HFF-Myc (cell line): ENCODE data around the gene ZIC1.

Experiments used
- DNase-seq: peaks from one replicate; pipeline ENCODE4 v3.0.0-alpha.2; 2011; ENCODE audit warnings: low read depth; ENCODE audit errors: extremely low read depth
- H3K4me3 ChIP-seq: replicated peaks from 2 replicates; pipeline ENCODE4 v1.5.1; 2011; ENCODE audit warnings: low read depth, mild to moderate bottlenecking, control low read depth, low read length
- TF ChIP-seq, protein P1 (sequence below): IDR thresholded peaks from 2 replicates; pipeline ENCODE4 v1.5.1; 2012; ENCODE audit warnings: mild to moderate bottlenecking, low read depth, low read length, control low read depth; ENCODE audit errors: missing control alignments

The ZIC1 gene

DNA sequence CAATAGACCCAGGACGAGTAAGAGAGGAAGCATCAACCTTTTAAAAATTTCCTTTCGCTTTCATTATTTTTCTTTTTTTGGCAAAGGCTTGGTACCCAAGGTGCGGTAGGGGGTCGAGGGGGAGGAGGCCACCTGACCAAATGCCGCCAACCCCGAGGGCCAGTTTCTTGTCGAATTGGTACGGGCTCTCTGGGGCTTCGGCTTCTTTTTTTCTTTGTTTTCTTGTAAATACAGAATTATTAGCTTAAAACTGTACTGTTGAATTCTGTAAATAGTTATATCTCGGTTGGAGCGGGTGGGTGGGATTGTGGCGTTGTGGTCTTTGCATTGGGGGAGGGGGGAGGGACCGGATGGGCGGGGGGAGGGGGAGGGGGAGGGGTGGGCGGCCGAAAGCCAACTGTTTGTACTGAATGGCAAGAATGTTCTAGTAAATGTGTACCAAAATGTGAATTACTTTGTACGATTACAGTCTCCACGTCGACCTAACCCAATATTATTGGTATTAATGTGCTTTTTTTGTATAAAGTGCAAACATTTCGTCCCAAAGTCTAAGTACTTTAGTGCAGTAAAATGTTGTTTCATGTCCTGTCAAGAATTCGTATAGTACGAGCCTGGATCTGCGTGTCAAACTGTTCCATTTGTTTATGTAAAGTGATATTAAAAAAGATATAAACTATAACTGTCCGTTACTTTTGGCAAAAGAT is 4.7 kb downstream of the ZIC1 start:
- H3K4me3 ChIP-seq: no peak overlapping the region
- DNase-seq: no peak
- TF ChIP-seq, protein P1, sequence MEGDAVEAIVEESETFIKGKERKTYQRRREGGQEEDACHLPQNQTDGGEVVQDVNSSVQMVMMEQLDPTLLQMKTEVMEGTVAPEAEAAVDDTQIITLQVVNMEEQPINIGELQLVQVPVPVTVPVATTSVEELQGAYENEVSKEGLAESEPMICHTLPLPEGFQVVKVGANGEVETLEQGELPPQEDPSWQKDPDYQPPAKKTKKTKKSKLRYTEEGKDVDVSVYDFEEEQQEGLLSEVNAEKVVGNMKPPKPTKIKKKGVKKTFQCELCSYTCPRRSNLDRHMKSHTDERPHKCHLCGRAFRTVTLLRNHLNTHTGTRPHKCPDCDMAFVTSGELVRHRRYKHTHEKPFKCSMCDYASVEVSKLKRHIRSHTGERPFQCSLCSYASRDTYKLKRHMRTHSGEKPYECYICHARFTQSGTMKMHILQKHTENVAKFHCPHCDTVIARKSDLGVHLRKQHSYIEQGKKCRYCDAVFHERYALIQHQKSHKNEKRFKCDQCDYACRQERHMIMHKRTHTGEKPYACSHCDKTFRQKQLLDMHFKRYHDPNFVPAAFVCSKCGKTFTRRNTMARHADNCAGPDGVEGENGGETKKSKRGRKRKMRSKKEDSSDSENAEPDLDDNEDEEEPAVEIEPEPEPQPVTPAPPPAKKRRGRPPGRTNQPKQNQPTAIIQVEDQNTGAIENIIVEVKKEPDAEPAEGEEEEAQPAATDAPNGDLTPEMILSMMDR: no peak

DNA sequence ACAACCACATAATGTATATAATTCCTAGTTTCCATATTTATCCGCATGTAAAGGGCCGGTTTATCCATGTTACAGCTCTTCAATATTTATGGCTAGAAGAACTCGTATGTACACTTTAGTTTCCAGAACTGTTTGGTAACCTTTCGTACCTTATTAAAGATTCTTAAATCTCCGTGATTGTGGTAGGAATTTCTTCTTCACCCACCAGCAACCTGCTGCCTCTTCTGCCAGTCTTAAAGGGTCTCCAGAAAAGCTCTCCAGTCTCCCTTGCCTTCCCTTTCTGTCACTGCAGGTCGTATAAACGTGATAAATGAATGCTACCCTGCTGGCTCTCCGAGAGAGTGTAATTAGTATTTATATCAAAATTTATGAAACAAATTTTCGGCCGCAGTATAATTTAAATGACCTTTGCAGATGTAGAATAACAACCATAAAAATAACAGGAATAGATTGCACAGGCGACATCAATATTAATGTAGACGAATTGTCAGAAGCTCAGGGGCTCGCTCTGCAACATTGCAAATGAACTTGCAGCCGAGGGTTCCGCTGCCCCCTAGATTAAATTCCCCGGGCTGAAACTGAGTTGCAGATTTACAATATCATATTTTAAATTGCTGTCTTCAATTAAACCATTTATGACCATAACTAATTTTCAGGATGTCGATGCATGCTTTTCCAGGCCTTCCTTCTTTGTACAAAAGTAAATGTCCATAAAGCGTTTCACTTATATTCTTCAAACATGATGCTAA is 5.4 kb downstream of the ZIC1 start:
- H3K4me3 ChIP-seq: no peak overlapping the region

DNA sequence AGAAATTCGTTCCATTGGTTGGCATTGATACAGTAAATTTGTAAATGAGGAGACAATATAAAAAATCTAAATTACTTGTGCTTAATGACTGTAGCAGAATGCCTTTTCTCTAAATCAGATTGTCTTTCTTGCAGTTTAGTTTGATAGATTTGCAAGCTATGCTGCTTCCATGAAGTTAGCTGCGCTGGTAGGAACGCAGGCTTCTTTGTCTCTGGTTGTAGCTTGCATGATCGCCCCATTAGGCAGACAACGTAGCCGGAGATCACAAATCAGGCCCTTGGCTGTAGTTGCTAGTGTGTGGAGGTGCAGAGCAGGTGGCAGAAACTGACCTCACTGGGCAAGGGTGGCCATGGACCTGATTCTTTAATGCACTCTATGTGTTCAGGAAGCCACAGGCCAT is 6.1 kb downstream of the ZIC1 start:
- H3K4me3 ChIP-seq: no peak overlapping the region
- TF ChIP-seq, protein P1: no peak
- DNase-seq: no peak

More for the DNA sequence above, 5.4 kb downstream of the ZIC1 start:
- TF ChIP-seq, protein P1: no peak
- no peak for DNase-seq

DNA sequence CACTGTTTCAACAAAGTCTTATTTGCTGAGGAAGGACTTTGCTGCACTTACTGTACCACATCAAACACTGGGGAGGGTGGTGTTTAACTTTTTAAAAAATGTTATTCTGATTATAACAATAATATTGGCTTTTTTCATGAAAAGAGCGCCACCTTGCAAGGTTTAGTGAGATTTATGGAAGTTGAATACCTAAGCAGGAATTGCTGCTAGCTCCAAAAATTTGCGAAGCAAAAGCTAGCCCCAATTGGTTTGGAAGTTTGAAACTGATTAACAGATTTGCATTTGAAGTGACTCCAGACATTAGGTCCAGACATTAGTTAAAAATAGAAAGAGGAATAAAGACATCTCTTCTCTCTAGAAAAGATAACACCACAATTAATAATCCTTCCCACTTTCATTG is 6.7 kb downstream of the ZIC1 start:
- TF ChIP-seq, protein P1: no peak
- H3K4me3 ChIP-seq: no peak overlapping the region
- no peak for DNase-seq

DNA sequence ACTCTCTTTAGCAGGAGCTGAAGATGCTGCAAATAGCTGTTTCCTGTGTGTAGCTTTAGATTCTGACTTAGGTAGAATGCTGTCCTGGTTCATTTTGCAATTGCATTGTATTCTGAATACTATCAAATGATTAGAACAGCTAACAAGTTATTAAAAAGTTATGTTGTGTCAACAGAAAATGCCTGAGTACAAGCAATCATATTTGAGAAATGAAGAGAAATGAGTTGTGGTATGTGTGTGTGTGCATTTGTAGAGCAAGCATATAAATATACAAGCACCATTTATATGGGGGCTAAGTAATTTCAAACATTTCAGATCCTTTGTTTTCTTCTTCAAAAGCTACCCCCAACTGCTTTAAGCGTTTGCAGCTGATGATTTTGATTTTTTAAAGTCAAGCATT is 7.8 kb downstream of the ZIC1 start:
- DNase-seq: no peak
- no peak overlapping the region for H3K4me3 ChIP-seq
- TF ChIP-seq, protein P1: no peak

DNA sequence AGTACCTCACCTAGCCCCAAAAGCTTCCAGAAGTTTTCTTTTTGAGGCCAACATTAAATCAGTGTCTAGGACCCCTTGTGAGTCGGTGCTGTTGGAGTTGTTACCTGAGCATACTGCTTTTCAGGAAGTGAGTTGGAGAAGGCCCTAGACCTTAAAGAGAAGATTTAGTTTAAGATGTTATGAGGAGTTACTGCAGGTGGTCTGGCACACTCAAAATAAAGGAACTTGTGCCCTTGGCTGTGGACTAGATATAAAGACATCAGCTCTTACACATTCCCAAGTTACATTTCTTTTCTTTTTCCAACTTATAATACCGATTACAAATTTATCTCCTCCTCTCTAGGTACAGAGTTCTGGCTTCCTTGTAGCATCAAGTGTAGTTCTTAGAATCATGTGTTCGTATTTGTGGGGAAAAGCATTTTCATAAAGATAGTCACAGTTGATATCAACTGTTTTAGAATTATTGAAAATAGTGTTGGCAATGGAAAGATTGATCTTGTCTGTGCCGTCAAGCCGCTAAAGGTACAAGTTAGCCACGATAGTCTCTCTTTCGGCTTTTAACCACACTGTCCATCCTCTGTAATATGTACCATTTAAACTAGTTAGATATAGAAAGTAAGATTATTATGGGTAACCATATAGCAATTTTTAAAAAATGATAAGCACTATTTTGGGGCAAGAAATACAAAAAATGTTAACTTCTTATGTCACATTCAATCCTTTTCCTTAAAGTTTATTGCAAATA is 8.6 kb downstream of the ZIC1 start:
- DNase-seq: no peak
- TF ChIP-seq, protein P1: no peak
- no peak overlapping the region for H3K4me3 ChIP-seq
